Thyroid gland (tissue), 4 donors: ENCODE data around the gene ADIRF.

Source experiments
- POLR2A ChIP-seq, 2 donors: fragments of 450-650 bp; IDR thresholded peaks; one replicate each; pipeline ENCODE4 v1.6.1; 2017; ENCODE audit warnings: antibody characterized with exemption in 2 of 2, mild to moderate bottlenecking in 2 of 2, moderate library complexity in 1 of 2
- TF ChIP-seq, protein P1 (sequence below), 6 experiments: fragments of 200-600 bp in 3 of 6; fragments of 450-650 bp in 3 of 6; sonication (generic) in 3 of 6; IDR thresholded peaks; one replicate each; pipeline ENCODE4 v1.5.1; 2016 to 2019; ENCODE audit warnings: antibody characterized with exemption in 6 of 6, mild to moderate bottlenecking in 2 of 6, inconsistent platforms in 1 of 6, moderate library complexity in 1 of 6

DNA sequence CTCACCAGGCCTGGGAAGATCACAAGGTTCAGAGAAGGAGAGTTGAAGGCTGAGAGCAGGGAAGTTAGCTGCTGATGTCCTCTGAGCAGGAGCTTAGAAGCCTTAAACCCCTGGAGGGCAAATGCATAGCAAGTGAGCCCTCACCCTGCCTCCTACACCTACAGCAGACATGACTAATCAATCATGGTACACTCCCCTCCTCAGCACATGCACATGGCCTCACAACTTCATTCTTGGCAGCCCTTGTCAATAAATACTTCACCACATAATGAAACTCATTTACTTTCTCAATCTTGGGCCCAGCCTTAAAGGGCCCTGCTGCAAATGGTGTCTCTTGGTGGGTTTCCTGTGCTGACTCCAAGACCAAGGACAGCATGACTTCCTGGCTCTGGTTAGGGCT lies 23.8 kb upstream of the ADIRF start:
- no peak for TF ChIP-seq POLR2A (IDR thresholded peaks at IDR 0.05)
- TF ChIP-seq, protein P1, sequence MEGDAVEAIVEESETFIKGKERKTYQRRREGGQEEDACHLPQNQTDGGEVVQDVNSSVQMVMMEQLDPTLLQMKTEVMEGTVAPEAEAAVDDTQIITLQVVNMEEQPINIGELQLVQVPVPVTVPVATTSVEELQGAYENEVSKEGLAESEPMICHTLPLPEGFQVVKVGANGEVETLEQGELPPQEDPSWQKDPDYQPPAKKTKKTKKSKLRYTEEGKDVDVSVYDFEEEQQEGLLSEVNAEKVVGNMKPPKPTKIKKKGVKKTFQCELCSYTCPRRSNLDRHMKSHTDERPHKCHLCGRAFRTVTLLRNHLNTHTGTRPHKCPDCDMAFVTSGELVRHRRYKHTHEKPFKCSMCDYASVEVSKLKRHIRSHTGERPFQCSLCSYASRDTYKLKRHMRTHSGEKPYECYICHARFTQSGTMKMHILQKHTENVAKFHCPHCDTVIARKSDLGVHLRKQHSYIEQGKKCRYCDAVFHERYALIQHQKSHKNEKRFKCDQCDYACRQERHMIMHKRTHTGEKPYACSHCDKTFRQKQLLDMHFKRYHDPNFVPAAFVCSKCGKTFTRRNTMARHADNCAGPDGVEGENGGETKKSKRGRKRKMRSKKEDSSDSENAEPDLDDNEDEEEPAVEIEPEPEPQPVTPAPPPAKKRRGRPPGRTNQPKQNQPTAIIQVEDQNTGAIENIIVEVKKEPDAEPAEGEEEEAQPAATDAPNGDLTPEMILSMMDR (IDR thresholded peaks at IDR 0.05): no peak
